HG03442 (cell line): Measurements from ENCODE around the gene PARD6G.
A peak's percentile ranks its signal among the peaks of the same experiment; 100 is the strongest.

Source experiments
- ATAC-seq: cut with Tn5 transposase; IDR thresholded peaks from one replicate; pipeline ENCODE4 v1.9.1; 2021; ENCODE audit warnings: mild to moderate bottlenecking, moderate library complexity; ENCODE audit not compliant: unreplicated experiment

PARD6G gene

DNA sequence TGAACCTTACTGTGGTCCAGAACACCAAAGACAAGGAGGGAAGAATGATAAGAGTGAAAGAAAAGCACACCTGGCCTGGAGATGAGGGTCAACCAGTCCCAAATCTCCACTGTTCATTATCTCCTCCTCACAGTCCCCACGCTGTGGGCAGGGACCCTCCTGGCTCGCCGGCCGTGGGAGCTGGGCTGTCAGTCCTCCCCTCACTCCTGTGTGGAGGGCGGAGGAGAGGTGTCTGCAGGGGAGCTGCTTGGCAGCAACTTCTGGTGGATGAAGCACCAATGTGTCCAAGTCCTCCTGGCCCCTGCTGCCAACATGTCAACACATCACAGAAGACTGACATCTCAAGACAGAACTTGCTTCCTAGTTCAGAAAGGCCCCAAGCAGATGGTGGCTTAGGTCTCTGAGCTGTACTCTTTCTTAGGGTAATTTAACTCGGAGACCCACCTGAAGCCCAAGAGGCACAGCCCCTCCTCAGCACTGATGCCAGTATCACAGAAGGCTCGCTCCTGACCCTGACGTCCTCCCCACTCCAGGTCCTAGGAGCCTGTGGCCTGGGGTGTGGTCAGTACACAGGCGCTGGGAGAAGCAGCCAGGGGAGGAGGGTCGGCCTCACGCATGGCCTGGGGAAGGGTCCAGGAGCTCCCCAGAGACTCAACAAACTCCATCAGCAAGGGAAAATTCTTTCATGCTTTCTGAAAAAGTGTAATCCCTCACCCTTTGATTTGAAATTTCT lies 54.5 kb downstream of the PARD6G start:
- no peak for ATAC-seq

GRCh38 chr18:80191907-80192652 lies 55.2 kb downstream of the PARD6G start:
- no peak for ATAC-seq

DNA sequence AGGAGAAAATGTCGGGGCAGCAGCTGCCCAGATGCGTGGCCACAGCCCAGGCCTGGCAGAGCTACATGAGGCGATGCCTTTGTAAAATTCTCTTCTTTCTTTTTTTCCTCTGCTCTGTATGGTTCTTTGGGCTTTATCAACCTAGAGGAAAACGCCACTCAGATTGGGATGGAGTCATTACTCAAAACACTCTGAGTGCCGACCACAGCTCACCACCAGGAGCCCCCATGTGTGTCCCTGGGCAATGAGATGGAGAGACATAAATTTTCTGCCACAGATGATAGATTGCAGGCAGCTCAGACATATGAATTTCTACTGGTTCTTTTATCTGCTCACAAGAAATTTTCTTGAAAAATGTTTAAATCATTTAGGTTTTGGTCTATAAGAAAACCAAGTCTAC lies 56.0 kb downstream of the PARD6G start:
- no peak for ATAC-seq

DNA sequence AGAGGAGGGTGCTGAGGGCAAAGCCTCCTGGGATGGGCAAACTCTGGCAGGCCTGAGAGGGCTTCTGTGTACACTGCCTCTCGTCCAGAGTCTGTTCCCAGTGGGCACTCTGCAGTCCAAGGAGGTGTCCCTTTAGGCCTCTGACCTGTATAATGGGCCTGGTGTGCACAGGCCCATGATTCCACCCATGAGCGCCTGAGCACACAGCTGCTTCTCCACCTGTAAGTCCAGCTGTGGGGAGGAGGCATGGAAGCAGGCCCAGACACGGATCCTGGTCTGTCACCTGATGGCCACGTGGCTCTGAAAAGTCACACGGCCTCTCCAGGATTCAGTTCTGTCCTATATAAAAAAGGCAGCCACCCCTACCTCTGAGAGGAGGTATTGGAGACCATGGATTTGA lies 57.0 kb downstream of the PARD6G start:
- ATAC-seq, result no peak

GRCh38 chr18:80189531-80189865 lies 57.8 kb downstream of the PARD6G start:
- ATAC-seq, result no peak

DNA sequence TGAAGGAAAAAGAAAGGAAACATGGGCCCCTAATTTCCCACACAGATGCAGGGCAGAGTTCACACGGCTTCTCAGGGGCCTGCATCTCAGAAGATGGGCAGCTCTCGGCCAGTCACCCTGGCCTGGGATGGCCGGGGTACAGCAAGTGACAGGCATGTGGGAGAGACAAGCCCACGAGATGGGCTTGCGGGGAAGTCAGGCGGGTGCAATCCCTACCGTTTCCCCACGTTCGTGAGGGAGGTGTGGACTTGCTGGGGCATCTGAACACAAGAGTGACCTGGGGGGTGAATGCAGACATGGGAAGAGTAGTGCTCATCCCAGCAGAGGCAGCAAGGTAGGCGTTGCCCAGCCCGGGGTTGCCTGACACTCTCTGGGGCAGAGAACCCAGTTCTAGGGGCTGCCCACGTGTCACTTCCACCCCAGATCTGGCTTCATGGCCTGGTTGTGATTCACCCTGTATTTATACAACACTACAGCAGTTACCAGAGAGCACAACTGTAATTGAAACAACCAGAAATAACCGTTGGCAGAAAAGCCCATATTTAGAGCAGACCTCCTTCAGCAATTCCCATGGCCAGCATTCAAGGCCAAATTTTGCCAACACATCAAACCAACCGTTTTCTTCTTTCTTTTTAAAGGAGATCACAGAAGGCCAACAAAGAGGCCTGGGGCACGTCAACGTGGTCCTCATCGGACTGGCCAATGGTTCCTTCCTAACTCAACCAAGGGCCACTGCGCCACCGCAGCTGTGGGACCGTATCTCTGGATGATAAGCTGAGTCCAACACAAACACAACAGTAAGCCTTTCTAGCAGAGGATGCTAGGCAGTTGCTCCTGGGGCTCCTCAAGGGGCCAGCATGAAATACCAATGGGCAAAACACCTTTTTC lies 58.4 kb downstream of the PARD6G start:
- no peak for ATAC-seq

GRCh38 chr18:80187956-80188642 lies 59.2 kb downstream of the PARD6G start:
- ATAC-seq, result no peak

GRCh38 chr18:80185545-80185944 lies 61.8 kb downstream of the PARD6G start:
- no peak for ATAC-seq

DNA sequence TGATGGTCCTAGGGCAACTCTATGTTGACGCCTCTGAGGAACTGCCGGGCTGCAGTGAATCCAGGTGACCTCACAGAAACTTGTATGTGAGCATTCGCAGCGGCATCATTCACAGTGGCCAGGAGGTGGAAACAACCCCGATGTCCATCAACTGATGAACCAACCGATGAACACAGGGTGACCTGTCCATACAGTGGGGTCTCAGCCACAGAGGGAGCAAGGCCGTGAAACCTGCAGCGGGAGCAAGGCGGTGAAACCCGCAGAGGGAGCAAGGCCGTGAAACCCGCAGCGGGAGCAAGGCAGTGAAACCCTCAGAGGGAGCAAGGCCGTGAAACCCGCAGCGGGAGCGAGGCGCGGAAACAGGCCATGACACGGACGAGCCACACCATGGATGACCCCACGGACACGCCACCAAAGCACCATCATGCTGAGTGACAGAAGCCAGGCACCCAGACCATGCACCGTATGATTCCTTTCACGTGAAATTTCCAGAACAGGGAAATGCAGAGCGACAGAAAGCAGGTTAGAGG lies 63.0 kb downstream of the PARD6G start:
- no peak for ATAC-seq

- no peak for ATAC-seq
Measured at GRCh38 chr18:80183273-80184050, 63.9 kb downstream of the PARD6G start.

DNA sequence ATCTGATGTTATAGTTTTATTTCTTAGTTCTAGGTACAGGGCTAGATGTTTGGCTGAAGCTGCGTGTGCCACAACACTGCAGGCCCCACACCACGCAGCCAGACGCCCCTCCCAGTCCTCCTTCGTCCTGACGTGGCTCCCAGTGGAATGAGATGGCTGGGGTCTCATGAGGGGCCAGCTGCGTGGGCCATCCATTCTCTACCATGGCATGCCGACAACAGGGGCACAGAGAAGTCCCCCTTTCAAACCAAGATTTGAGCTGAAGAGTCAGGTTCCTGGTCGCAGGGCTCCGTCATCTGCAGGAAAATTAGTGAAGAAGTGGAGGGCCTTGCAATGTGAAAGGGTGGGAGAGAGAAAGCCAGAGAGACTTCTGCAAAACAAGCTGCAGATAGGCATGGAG lies 64.5 kb downstream of the PARD6G start:
- ATAC-seq, result no peak

DNA sequence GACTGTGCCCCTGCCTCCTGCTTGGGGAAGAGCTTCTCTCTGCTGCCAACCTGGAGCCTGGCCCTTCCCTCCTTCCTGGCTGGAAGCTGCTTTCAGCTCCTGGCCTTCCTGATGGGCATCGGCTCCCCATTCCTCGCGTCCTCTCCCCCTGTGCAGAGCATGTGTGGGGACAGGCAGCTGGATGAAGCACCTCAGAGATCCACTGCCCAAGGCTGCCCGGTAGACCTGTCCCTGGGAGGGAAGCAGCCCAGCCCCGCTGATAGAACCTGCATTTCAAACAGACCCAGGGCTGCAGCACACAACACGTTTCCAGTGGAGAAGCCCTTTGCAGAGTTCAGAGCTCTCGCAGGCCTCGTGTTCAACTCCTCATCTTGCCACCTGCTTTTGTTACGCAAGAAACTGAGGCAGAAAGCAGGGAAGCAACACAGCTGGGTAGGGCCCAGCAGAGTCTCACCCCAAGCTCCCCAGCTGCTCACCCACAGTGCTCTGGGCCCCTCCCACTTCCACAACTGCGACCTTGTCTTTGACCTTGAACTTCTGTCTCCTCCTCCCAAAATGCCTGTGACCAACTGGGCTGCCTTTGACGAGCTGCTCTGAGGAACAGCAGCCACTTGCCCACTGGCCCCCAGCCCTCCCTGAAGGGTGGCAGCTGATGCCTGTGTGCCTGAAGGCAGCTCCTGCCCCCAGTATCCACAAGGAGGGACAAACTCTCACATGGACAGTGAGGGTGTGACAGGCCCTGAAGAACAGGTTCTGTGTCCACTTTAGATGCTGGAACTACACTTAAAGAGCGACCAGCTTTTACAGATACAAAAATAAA lies 65.5 kb downstream of the PARD6G start:
- no peak for ATAC-seq

DNA sequence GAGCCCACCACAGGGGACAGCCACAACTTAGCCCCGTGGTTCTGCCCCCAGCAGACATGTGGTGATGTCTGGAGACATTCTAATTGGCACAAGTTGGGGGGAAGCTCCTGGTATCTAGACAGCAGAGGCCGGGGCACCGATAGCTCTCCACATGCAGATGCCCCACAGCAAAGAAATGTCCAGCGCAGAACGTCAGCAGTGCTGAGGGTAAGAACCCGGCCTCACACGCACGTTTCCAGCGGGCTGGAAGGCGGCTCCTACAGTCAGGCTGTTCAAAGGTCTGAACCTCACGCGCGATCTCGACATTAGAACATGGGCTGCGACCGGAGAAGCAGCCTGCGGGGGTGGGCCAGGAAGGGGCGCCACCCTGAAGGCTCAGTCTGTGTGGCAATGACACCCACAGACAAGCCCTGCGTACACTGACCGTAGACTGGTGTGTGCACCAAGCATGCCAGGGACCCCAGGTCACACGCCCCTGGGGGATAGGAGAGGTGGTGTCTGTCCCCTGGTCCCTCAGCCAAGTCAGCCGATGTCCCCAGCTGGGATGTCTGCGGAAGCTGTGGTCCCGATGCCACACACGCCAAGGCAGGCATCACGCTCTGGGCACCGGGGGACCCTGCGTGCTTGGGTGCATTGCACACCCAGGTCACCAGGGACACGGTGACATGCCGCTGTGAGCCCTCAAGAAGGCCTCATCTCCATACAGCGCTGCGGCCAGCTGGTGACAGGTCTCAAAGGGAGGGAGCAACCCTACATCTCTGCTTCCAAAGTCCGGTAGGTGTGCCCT lies 66.3 kb downstream of the PARD6G start:
- ATAC-seq, result no peak

DNA sequence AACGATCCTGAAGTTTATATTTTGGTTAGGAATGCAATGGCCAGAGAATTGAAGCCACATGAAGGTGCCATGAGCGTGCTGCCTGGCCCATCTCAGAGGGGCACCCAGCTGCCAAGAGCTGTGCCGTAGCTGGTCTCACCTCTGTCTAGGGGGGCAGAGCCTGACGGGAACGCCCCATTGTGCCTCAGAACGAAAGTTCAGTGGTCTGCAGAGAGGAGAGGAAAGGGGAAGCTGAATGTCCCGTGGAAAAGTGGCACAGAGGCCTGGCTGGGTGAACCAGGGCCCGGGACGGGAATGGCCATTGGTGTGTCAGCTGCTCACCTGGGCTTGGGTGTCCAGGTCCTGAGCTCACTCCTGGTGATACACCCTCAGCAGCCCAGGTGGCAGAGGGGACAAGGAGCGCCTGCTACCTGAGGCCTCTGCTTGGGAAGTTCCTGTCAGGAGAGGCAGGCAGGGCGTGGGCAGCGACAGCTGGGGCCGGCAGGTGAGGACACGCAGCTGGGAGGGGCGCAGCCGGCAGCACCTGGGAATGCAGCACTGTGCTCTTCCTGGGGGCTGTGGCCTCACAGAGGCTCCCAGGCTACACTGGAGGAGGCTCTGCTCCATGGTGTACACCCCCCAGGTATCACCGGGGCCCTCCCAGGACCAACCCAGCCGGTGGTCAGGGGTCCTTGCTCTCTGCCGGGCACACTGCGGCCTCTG lies 67.3 kb downstream of the PARD6G start:
- ATAC-seq, result peak; percentile 41

DNA sequence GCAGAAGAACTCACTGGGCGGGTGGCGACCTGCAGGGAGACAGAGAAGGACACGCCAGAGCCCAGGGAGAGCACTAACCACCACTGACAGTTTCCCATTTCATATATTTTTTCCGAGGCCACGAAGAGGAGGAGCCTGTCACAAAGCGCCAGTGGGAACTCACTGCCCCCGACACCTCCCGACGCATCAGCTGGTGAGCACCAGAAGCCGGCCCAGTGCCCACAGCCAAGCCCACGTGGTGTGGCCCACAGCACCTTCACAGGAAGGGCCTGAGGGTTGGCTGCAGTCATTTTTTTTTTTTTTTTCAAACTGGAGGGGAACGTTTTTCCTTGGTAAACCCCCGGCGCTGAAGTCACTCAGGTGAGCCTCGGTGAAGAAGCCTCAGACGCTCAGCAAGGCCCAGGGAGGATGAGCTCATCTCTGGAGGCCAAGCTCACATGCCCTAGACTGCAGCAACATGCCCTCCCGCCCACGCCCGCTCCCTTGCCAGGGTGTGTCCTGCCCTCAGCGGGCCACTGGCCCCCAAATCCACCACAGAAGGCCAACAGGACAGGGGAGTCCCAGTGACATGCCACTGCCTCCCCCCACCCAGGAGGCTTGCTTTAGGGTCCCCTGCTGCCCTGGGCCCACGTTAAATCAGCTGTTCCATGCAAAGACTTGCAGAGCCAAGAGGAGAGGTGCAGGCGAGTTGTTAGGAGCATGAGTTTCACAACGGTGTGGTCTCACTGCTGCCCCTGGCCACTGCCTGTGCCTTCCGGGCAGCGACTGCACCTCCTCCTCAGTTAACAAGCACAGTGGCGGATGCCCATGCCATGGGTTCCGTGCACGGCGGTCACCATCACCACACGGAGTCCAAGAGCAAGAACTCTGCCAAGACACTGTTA lies 68.1 kb downstream of the PARD6G start:
- ATAC-seq, result peak; percentile 38

DNA sequence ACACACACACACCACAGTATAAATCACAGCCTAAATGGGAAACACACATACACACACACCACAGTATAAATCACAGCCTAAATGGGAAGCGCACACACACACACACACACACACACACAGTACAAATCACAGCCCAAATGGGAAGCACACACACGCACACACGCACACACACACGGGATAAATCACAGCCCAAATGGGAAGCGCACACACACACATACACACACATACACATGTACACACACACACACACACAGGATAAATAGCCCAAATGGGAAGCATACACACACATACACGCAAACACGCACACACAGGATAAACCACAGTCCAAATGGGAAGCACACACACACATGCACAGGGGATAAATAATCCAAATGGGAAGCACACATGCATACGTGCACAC lies 70.2 kb downstream of the PARD6G start:
- ATAC-seq, result no peak
